ENCODE data around the gene ANKRD17.
"Not testable (repeated sequence)": the region's sequence is repeated elsewhere in the genome, so short reads cannot be mapped to it uniquely, and the experiment has no call there.

The ANKRD17 gene

GRCh38 chr4:73258686-73259570 is at the start of gene ANKRD17:
Gene ANKRD17, minus strand, starts transcription at chr4:73258798. Its CDS starts 130 bp downstream, at chr4:73258668.
- peak; percentile 74 to 84 for DNase-seq (ENCODE audit: low read depth in 1 of 2, low spot score in 1 of 2)

- DNase-seq (ENCODE audit: low read depth in 1 of 2, low spot score in 1 of 2), result no peak
Measured at GRCh38 chr4:73308286-73308685, 49.7 kb upstream of the ANKRD17 start.

GRCh38 chr4:73303711-73304110 is 45.1 kb upstream of the ANKRD17 start:
- no peak for DNase-seq (ENCODE audit: low read depth in 1 of 2, low spot score in 1 of 2)

- DNase-seq (ENCODE audit: low read depth in 1 of 2, low spot score in 1 of 2), result no peak
Measured at GRCh38 chr4:73299548-73300280, 41.1 kb upstream of the ANKRD17 start.

- DNase-seq (ENCODE audit: low read depth in 1 of 2, low spot score in 1 of 2), result not testable (repeated sequence)
Measured at GRCh38 chr4:73292661-73293060, 34.1 kb upstream of the ANKRD17 start.

- DNase-seq (ENCODE audit: low read depth in 1 of 2, low spot score in 1 of 2), result no peak
Measured at GRCh38 chr4:73281982-73282381, 23.4 kb upstream of the ANKRD17 start.

GRCh38 chr4:73281396-73281795 is 22.8 kb upstream of the ANKRD17 start:
- no peak for DNase-seq (ENCODE audit: low read depth in 1 of 2, low spot score in 1 of 2)

- DNase-seq (ENCODE audit: low read depth in 1 of 2, low spot score in 1 of 2), result no peak
Measured at GRCh38 chr4:73277201-73277600, 18.6 kb upstream of the ANKRD17 start.

- no peak for DNase-seq (ENCODE audit: low read depth in 1 of 2, low spot score in 1 of 2)
Measured at GRCh38 chr4:73275318-73275654, 16.7 kb upstream of the ANKRD17 start.

- DNase-seq (ENCODE audit: low read depth in 1 of 2, low spot score in 1 of 2), result no peak
Measured at GRCh38 chr4:73272816-73273215, 14.2 kb upstream of the ANKRD17 start.

- no peak for DNase-seq (ENCODE audit: low read depth in 1 of 2, low spot score in 1 of 2)
Measured at GRCh38 chr4:73267050-73267449, 8.5 kb upstream of the ANKRD17 start.

- no peak for DNase-seq (ENCODE audit: low read depth in 1 of 2, low spot score in 1 of 2)
Measured at GRCh38 chr4:73259571-73260090, 1.0 kb upstream of the ANKRD17 start.

- DNase-seq (ENCODE audit: low read depth in 1 of 2, low spot score in 1 of 2), result no peak
Measured at GRCh38 chr4:73258436-73258685, 237 bp downstream of the ANKRD17 start.

- DNase-seq (ENCODE audit: low read depth in 1 of 2, low spot score in 1 of 2), result peak in 1 of 2 donors; percentile 2
Measured at GRCh38 chr4:73257651-73258435, 755 bp downstream of the ANKRD17 start.

GRCh38 chr4:73257234-73257633 is 1.4 kb downstream of the ANKRD17 start:
- DNase-seq (ENCODE audit: low read depth in 1 of 2, low spot score in 1 of 2), result peak; percentile 17 to 28

GRCh38 chr4:73255847-73256246 is 2.8 kb downstream of the ANKRD17 start:
- DNase-seq (ENCODE audit: low read depth in 1 of 2, low spot score in 1 of 2), result not testable (repeated sequence)

GRCh38 chr4:73252001-73252400 is 6.6 kb downstream of the ANKRD17 start:
- DNase-seq (ENCODE audit: low read depth in 1 of 2, low spot score in 1 of 2), result no peak

GRCh38 chr4:73251384-73251783 is 7.2 kb downstream of the ANKRD17 start:
- DNase-seq (ENCODE audit: low read depth in 1 of 2, low spot score in 1 of 2), result no peak

- no peak for DNase-seq (ENCODE audit: low read depth in 1 of 2, low spot score in 1 of 2)
Measured at GRCh38 chr4:73250642-73251041, 8.0 kb downstream of the ANKRD17 start.

GRCh38 chr4:73248821-73249220 is 9.8 kb downstream of the ANKRD17 start:
- no peak for DNase-seq (ENCODE audit: low read depth in 1 of 2, low spot score in 1 of 2)

GRCh38 chr4:73248416-73248815 is 10.2 kb downstream of the ANKRD17 start:
- no peak for DNase-seq (ENCODE audit: low read depth in 1 of 2, low spot score in 1 of 2)

GRCh38 chr4:73247100-73247499 is 11.5 kb downstream of the ANKRD17 start:
- no peak for DNase-seq (ENCODE audit: low read depth in 1 of 2, low spot score in 1 of 2)

Data from activated T-helper 1 cell treated with anti-CD3 and anti-CD28 coated beads, Interleukin-2, amount 50 U/mL, for 16 hours (primary cell).